ENCODE data around the gene EPHX1. TPM values are rescaled to one million over a fixed set of nuclear protein-coding genes. Genes with fewer than 3 reads are reported as not detected.

Gene EPHX1
- total RNA-seq, 2 experiments from 2014 or later: 1.8 to 2.4 TPM

DNA sequence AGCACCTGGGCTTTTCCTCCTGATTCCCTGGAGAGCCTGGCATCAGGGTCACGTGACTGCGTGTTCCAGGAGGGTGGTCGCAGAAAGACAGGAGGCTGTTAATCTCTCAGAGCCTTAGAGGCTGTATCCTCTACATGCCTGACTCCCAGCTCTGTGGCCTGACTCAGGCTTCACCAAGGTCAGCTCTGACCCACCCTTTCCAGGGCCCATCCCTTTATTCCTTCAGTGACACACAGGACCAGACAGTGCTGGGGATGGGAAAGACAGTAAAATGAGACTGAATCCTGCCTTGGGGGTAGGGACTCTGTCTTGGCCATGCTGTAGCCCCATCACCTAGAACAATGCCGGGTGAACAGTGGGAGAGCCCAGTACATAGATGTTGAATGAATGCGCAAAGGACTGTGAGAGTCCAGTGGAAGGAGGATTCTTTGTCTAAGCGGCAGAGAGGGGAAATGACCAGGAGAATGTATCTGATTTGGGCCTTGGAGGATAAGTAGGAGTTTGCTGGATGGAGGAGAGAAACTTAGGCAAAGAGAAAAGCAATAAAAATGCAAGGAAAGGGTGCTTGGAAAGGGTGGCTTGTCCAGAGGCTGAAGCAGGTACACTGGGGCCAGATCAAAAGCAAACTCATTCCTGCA is 33.0 kb downstream of the EPHX1 start:
- peaks cover 10% of the 10 kb centered on the region for H3K36me3 Mint-ChIP-seq (ENCODE audit: low read depth)
- ChIA-PET CTCF (no interaction called here), POLR2A (no interaction called here)
- H3K9me3 Mint-ChIP-seq: no peaks in the 10 kb centered on the region
- no peaks in the 10 kb centered on the region for H3K27me3 Mint-ChIP-seq
- DNase-seq: no peak
- no peak overlapping the region for H3K27ac Mint-ChIP-seq
- H3K4me3 Mint-ChIP-seq: no peak overlapping the region
- peaks cover 10% of the 10 kb centered on the region for H3K4me1 Mint-ChIP-seq

- POLR2A ChIA-PET: no interaction called here
- Mint-ChIP-seq H3K4me1 (peaks cover 15% of the 10 kb centered on the region), H3K4me3 (no peak overlapping the region), H3K27me3 (no peaks in the 10 kb centered on the region), H3K36me3 (ENCODE audit: low read depth) (peaks cover 15% of the 10 kb centered on the region), H3K9me3 (no peaks in the 10 kb centered on the region), H3K27ac (no peak overlapping the region)
- CTCF ChIA-PET: interaction anchor here (0.6 kb wide), 1 partner anchor 613 kb away, joined by 3 read pairs; no protein-coding TSS in a partner anchor
- no peak for DNase-seq
Measured at GRCh38 chr1:225843426-225843795, 33.5 kb downstream of the EPHX1 start.

- no peak overlapping the region for H3K27ac Mint-ChIP-seq
- ChIA-PET CTCF (interaction anchor here (1.1 to 1.8 kb wide), 3 partner anchors 12 to 369 kb away, joined by 3 to 6 read pairs (median 3); partner anchors contain the start of gene SRP9), POLR2A (no interaction called here)
- no peak for DNase-seq
- no peaks in the 10 kb centered on the region for H3K27me3 Mint-ChIP-seq
- H3K4me3 Mint-ChIP-seq: no peak overlapping the region
- peaks cover 23% of the 10 kb centered on the region for H3K36me3 Mint-ChIP-seq (ENCODE audit: low read depth)
- H3K9me3 Mint-ChIP-seq: no peaks in the 10 kb centered on the region
- H3K4me1 Mint-ChIP-seq: peaks cover 24% of the 10 kb centered on the region
Measured at GRCh38 chr1:225844236-225845061, 34.5 kb downstream of the EPHX1 start.

DNA sequence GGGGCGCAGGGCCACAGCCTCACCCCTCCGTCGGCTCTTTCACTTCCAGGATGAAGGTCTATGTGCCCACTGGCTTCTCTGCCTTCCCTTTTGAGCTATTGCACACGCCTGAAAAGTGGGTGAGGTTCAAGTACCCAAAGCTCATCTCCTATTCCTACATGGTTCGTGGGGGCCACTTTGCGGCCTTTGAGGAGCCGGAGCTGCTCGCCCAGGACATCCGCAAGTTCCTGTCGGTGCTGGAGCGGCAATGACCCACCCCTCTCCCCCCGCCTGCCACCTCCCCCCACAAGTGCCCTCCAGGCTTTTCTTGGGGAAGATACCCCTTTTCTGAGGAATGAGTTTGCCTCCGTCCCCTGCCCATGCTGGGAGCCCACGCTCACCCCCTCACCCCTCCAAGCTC is 35.2 kb downstream of the EPHX1 start:
- no peak overlapping the region for H3K4me3 Mint-ChIP-seq
- DNase-seq: no peak
- peaks cover 29% of the 10 kb centered on the region for H3K36me3 Mint-ChIP-seq (ENCODE audit: low read depth)
- CTCF ChIA-PET: interaction anchor here (1.1 to 1.8 kb wide), 3 partner anchors 11 to 370 kb away, joined by 3 to 6 read pairs (median 3); partner anchors contain the start of gene SRP9
- no peaks in the 10 kb centered on the region for H3K9me3 Mint-ChIP-seq
- H3K27ac Mint-ChIP-seq: no peak overlapping the region
- H3K4me1 Mint-ChIP-seq: peaks cover 30% of the 10 kb centered on the region
- POLR2A ChIA-PET: no interaction called here
- no peaks in the 10 kb centered on the region for H3K27me3 Mint-ChIP-seq

GRCh38 chr1:225845571-225846259 is 35.8 kb downstream of the EPHX1 start:
- CTCF ChIA-PET: interaction anchor here (0.6 to 1.8 kb wide), 5 partner anchors 10 to 370 kb away, joined by 3 to 6 read pairs (median 3); partner anchors contain the start of gene SRP9
- Mint-ChIP-seq H3K9me3 (no peaks in the 10 kb centered on the region), H3K4me3 (no peak overlapping the region), H3K27me3 (no peaks in the 10 kb centered on the region), H3K27ac (no peak overlapping the region), H3K36me3 (ENCODE audit: low read depth) (peaks cover 34% of the 10 kb centered on the region), H3K4me1 (peaks cover 35% of the 10 kb centered on the region)
- peak; percentile 53 for DNase-seq
- POLR2A ChIA-PET: no interaction called here

DNA sequence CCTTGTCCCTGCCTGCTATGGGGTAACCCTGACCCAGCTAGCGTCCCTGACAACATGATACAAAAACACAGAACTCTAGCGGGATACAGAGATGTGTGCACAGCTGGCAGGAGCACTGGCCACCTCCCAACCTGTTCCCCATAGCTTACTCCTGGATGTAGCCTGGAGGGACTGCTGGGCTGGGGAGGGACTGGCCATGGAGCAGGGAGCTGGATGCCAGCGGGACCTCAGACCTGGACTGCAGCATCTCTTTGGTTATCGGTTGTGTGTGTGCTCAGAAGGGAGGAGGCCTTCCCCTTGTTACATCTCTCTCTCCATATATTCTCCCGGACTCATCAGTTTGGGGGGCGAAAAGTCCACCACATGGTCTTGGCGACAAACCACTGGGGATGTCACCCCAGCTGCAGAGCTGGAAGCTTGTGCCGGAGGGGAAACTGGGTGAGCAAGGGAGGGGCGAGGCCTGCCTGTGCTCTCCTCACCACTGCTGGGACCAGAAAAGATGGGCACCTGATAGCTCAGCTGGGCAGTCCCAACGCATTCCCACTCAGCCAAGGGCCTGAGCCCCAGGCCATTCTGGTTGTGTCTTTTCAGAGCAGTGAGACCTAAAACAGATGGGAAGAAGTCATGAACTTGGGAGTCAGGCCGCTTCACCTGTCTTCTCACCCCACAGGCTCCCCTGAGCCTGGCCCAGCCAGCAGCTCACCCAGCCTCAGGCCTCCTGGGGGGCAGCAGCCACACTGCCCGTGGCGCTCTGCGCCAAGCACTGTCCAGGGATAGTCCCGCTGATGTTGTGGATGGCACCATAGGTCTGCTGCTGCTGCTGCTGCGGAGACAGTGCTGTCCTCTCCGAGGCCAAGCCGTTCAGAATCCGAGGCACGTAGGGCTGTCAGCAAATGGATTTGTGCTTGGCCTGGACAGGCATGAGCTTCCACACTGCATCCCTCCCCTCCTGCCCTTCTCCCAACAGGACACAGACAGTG is 36.7 kb downstream of the EPHX1 start:
- peaks cover 35% of the 10 kb centered on the region for H3K4me1 Mint-ChIP-seq
- no peak overlapping the region for H3K27ac Mint-ChIP-seq
- ChIA-PET POLR2A (no interaction called here), CTCF (interaction anchor here (0.6 to 1.8 kb wide), 4 partner anchors 20 to 371 kb away, joined by 3 to 6 read pairs (median 4); partner anchors contain the start of gene SRP9)
- no peaks in the 10 kb centered on the region for H3K27me3 Mint-ChIP-seq
- H3K4me3 Mint-ChIP-seq: no peak overlapping the region
- no peaks in the 10 kb centered on the region for H3K9me3 Mint-ChIP-seq
- peaks cover 39% of the 10 kb centered on the region for H3K36me3 Mint-ChIP-seq (ENCODE audit: low read depth)
- no peak for DNase-seq

DNA sequence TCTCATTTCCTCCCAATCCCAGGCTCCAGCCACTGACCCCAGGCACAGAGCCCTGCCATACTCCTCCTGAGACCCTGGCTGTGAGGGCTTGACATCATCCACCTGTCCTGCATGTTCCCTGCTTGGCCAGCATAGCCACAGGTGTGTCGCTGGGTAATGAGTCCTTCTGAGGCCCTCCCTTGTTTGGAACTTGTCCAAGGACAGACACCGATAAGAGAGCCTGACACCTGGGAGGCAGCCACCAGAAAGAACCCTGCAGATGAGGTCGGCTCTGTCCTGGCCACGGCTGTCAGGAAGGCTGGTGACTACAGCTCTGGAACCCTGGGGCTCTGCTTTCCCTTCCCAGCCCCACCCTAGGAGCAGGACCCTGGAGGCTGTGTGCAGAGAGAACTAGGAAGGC is 37.7 kb downstream of the EPHX1 start:
- no peak for DNase-seq
- ChIA-PET POLR2A (no interaction called here), CTCF (no interaction called here)
- Mint-ChIP-seq H3K4me3 (no peak overlapping the region), H3K9me3 (no peaks in the 10 kb centered on the region), H3K36me3 (ENCODE audit: low read depth) (peaks cover 49% of the 10 kb centered on the region), H3K27ac (no peak overlapping the region), H3K4me1 (peaks cover 36% of the 10 kb centered on the region), H3K27me3 (no peaks in the 10 kb centered on the region)

DNA sequence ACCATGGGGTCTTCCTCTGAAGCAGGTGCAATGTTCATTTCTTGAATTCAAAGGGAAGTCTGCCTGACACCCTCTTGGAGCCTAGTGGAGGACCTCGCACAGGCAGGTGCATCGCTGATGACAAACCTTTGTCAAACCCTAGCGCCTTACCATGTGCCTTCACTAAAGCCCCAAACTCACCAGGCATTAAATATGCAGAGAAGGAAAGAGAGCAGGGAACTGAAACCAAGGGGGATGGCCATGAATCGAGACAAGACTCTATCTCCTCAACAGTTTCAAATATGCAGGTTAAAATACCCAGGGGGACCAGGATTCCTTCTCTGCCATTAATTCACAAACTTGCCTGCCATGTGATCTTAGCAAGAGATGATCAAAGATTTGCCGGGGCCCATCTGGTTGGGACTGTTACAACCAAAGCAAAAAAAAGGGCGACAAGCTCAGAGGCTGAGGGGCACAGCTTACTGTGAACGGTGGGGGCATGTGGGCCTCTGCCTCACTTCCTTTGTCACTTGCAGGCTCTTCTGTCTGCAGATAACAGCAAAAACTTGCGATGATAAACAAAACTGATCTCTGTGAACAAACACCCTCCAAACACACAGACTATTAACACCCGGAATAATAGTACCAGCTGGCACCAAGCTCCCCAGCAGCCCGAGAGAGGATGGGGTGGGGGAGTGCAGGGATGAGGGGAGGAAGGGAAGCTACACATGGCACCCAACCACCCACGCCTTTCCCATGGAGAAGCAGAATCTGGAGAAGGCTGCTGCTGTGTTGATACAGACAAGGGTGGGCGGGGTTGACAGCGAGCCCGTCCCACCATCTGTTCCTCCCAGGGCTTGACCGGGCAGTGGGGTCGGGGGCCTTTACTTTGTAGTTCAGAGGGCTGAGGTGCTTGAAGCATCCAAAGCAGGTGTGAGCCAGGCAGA is 38.4 kb downstream of the EPHX1 start:
- ChIA-PET POLR2A (no interaction called here), CTCF (interaction anchor here (0.5 to 0.8 kb wide), 3 partner anchors 14 to 993 kb away, joined by 3 to 4 read pairs (median 3); no protein-coding TSS in a partner anchor)
- Mint-ChIP-seq H3K36me3 (ENCODE audit: low read depth) (peaks cover 56% of the 10 kb centered on the region), H3K9me3 (no peaks in the 10 kb centered on the region), H3K27me3 (no peaks in the 10 kb centered on the region), H3K4me3 (no peak overlapping the region), H3K27ac (peak overlapping the region; percentile 78), H3K4me1 (peaks cover 41% of the 10 kb centered on the region)
- no peak for DNase-seq

- DNase-seq: no peak
- peak overlapping the region; percentile 67 for H3K27ac Mint-ChIP-seq
- no peaks in the 10 kb centered on the region for H3K27me3 Mint-ChIP-seq
- H3K4me3 Mint-ChIP-seq: no peak overlapping the region
- POLR2A ChIA-PET: no interaction called here
- H3K4me1 Mint-ChIP-seq: peaks cover 42% of the 10 kb centered on the region
- peaks cover 71% of the 10 kb centered on the region for H3K36me3 Mint-ChIP-seq (ENCODE audit: low read depth)
- CTCF ChIA-PET: interaction anchor here (0.9 to 1.3 kb wide), 2 partner anchors 11 to 55 kb away, joined by 3 read pairs; no protein-coding TSS in a partner anchor
- H3K9me3 Mint-ChIP-seq: no peaks in the 10 kb centered on the region
Measured at GRCh38 chr1:225849925-225850324, 40.0 kb downstream of the EPHX1 start.

- ChIA-PET POLR2A (no interaction called here), CTCF (interaction anchor here (0.9 to 1.3 kb wide), 2 partner anchors 11 to 54 kb away, joined by 3 read pairs; no protein-coding TSS in a partner anchor)
- H3K9me3 Mint-ChIP-seq: no peaks in the 10 kb centered on the region
- H3K4me3 Mint-ChIP-seq: no peak overlapping the region
- peaks cover 74% of the 10 kb centered on the region for H3K36me3 Mint-ChIP-seq (ENCODE audit: low read depth)
- no peaks in the 10 kb centered on the region for H3K27me3 Mint-ChIP-seq
- H3K4me1 Mint-ChIP-seq: peaks cover 42% of the 10 kb centered on the region
- no peak overlapping the region for H3K27ac Mint-ChIP-seq
- DNase-seq: no peak
Measured at GRCh38 chr1:225850370-225850769, 40.4 kb downstream of the EPHX1 start.

DNA sequence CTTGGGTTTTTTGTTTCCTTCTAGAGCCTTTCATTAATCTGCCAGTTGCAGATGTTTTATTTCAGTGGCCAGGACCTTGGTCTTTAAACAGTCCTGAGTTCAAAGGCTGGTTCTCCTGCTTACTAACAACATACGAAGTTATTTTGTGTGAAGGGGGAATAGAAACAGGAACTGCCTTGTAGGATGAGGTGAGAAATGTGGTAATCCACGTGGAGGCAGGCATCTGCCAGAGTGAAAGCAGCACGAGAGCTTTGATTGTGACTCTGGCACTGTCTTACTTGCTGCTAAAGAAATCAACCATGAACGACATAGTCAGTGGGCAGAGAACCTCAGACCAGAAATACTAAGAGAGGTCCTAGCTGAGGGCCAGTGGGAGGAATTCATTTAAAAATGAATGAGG is 41.9 kb downstream of the EPHX1 start:
- H3K36me3 Mint-ChIP-seq (ENCODE audit: low read depth): peaks cover 81% of the 10 kb centered on the region
- no peak for DNase-seq
- ChIA-PET CTCF (no interaction called here), POLR2A (no interaction called here)
- H3K4me1 Mint-ChIP-seq: peaks cover 52% of the 10 kb centered on the region
- H3K4me3 Mint-ChIP-seq: no peak overlapping the region
- no peak overlapping the region for H3K27ac Mint-ChIP-seq
- H3K9me3 Mint-ChIP-seq: no peaks in the 10 kb centered on the region
- no peaks in the 10 kb centered on the region for H3K27me3 Mint-ChIP-seq

Measured in activated CD4-positive, alpha-beta T cell treated with anti-CD3 and anti-CD28 coated beads, Interleukin-2, amount 10 ng/mL, durations not matched to agents 7 days and 5 days (primary cell).